ENCODE results near the gene TTC39B.

DNA sequence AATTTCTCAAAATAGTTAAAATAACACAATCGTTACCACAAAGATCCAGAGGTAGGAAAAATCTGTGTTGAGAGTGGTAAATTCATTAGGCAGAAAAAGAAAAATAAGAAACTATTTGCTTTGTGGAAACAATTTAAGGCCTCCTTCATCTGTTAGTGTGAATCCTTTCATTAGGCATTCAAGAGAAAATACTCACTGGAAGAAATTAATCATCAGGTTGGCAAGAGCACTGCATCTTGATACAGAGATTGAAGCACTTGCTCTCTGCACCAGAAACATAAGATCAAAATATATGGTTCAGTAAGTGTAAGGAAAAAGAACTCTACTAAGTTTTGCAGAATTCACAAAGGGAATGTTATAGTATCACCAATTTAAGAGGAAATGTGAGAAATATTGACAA, 44.4 kb downstream of the TTC39B start:
- TF ChIP-seq, protein P1, sequence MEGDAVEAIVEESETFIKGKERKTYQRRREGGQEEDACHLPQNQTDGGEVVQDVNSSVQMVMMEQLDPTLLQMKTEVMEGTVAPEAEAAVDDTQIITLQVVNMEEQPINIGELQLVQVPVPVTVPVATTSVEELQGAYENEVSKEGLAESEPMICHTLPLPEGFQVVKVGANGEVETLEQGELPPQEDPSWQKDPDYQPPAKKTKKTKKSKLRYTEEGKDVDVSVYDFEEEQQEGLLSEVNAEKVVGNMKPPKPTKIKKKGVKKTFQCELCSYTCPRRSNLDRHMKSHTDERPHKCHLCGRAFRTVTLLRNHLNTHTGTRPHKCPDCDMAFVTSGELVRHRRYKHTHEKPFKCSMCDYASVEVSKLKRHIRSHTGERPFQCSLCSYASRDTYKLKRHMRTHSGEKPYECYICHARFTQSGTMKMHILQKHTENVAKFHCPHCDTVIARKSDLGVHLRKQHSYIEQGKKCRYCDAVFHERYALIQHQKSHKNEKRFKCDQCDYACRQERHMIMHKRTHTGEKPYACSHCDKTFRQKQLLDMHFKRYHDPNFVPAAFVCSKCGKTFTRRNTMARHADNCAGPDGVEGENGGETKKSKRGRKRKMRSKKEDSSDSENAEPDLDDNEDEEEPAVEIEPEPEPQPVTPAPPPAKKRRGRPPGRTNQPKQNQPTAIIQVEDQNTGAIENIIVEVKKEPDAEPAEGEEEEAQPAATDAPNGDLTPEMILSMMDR (IDR thresholded peaks at IDR 0.05; ENCODE audit: control extremely low read depth in 1 of 3, insufficient read depth in 1 of 3, low read depth in 1 of 3, low read length in 3 of 3): no peak
- TF ChIP-seq SRF (IDR thresholded peaks at IDR 0.05; ENCODE audit: low read depth, low read length) (no peak), POLR2A (IDR thresholded peaks at IDR 0.05; ENCODE audit: control extremely low read depth in 1 of 2, low read depth in 2 of 2, low read length in 2 of 2) (no peak), SIN3A (conservative IDR thresholded peaks at IDR 0.05 in 1 of 2, IDR thresholded peaks at IDR 0.05 in 1 of 2; ENCODE audit: low read depth in 1 of 2, low read length in 2 of 2) (no peak), EGR1 (IDR thresholded peaks at IDR 0.05; ENCODE audit: borderline replicate concordance, low read depth, low read length) (no peak), SIRT6 (IDR thresholded peaks at IDR 0.05; ENCODE audit: low read length) (no peak)
- TF ChIP-seq, protein P2, sequence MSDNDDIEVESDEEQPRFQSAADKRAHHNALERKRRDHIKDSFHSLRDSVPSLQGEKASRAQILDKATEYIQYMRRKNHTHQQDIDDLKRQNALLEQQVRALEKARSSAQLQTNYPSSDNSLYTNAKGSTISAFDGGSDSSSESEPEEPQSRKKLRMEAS (IDR thresholded peaks at IDR 0.05): no peak
- TF ChIP-seq, protein P3, sequence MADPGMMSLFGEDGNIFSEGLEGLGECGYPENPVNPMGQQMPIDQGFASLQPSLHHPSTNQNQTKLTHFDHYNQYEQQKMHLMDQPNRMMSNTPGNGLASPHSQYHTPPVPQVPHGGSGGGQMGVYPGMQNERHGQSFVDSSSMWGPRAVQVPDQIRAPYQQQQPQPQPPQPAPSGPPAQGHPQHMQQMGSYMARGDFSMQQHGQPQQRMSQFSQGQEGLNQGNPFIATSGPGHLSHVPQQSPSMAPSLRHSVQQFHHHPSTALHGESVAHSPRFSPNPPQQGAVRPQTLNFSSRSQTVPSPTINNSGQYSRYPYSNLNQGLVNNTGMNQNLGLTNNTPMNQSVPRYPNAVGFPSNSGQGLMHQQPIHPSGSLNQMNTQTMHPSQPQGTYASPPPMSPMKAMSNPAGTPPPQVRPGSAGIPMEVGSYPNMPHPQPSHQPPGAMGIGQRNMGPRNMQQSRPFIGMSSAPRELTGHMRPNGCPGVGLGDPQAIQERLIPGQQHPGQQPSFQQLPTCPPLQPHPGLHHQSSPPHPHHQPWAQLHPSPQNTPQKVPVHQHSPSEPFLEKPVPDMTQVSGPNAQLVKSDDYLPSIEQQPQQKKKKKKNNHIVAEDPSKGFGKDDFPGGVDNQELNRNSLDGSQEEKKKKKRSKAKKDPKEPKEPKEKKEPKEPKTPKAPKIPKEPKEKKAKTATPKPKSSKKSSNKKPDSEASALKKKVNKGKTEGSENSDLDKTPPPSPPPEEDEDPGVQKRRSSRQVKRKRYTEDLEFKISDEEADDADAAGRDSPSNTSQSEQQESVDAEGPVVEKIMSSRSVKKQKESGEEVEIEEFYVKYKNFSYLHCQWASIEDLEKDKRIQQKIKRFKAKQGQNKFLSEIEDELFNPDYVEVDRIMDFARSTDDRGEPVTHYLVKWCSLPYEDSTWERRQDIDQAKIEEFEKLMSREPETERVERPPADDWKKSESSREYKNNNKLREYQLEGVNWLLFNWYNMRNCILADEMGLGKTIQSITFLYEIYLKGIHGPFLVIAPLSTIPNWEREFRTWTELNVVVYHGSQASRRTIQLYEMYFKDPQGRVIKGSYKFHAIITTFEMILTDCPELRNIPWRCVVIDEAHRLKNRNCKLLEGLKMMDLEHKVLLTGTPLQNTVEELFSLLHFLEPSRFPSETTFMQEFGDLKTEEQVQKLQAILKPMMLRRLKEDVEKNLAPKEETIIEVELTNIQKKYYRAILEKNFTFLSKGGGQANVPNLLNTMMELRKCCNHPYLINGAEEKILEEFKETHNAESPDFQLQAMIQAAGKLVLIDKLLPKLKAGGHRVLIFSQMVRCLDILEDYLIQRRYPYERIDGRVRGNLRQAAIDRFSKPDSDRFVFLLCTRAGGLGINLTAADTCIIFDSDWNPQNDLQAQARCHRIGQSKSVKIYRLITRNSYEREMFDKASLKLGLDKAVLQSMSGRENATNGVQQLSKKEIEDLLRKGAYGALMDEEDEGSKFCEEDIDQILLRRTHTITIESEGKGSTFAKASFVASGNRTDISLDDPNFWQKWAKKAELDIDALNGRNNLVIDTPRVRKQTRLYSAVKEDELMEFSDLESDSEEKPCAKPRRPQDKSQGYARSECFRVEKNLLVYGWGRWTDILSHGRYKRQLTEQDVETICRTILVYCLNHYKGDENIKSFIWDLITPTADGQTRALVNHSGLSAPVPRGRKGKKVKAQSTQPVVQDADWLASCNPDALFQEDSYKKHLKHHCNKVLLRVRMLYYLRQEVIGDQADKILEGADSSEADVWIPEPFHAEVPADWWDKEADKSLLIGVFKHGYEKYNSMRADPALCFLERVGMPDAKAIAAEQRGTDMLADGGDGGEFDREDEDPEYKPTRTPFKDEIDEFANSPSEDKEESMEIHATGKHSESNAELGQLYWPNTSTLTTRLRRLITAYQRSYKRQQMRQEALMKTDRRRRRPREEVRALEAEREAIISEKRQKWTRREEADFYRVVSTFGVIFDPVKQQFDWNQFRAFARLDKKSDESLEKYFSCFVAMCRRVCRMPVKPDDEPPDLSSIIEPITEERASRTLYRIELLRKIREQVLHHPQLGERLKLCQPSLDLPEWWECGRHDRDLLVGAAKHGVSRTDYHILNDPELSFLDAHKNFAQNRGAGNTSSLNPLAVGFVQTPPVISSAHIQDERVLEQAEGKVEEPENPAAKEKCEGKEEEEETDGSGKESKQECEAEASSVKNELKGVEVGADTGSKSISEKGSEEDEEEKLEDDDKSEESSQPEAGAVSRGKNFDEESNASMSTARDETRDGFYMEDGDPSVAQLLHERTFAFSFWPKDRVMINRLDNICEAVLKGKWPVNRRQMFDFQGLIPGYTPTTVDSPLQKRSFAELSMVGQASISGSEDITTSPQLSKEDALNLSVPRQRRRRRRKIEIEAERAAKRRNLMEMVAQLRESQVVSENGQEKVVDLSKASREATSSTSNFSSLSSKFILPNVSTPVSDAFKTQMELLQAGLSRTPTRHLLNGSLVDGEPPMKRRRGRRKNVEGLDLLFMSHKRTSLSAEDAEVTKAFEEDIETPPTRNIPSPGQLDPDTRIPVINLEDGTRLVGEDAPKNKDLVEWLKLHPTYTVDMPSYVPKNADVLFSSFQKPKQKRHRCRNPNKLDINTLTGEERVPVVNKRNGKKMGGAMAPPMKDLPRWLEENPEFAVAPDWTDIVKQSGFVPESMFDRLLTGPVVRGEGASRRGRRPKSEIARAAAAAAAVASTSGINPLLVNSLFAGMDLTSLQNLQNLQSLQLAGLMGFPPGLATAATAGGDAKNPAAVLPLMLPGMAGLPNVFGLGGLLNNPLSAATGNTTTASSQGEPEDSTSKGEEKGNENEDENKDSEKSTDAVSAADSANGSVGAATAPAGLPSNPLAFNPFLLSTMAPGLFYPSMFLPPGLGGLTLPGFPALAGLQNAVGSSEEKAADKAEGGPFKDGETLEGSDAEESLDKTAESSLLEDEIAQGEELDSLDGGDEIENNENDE (IDR thresholded peaks at IDR 0.05; ENCODE audit: insufficient replicate concordance, low read length): no peak
- TF ChIP-seq, protein P4, sequence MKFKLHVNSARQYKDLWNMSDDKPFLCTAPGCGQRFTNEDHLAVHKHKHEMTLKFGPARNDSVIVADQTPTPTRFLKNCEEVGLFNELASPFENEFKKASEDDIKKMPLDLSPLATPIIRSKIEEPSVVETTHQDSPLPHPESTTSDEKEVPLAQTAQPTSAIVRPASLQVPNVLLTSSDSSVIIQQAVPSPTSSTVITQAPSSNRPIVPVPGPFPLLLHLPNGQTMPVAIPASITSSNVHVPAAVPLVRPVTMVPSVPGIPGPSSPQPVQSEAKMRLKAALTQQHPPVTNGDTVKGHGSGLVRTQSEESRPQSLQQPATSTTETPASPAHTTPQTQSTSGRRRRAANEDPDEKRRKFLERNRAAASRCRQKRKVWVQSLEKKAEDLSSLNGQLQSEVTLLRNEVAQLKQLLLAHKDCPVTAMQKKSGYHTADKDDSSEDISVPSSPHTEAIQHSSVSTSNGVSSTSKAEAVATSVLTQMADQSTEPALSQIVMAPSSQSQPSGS (IDR thresholded peaks at IDR 0.05; ENCODE audit: low read length): no peak

Measured in H1 (cell line).